ENCODE results near the gene MAL.

MAL gene

GRCh38 chr2:95056044-95056443 is 30.5 kb downstream of the MAL start:
- H3K4me3 ChIP-seq (ENCODE audit: low read length): no peak overlapping the region
- H2AFZ ChIP-seq (ENCODE audit: low read depth, low read length): no peak overlapping the region
- no peaks in the 10 kb centered on the region for H3K9me3 ChIP-seq (ENCODE audit: low read length)
- peaks cover 13% of the 10 kb centered on the region for H3K4me1 ChIP-seq (ENCODE audit: insufficient read depth, low read length)
- H3K27me3 ChIP-seq (ENCODE audit: insufficient read depth, low read length): peaks cover 11% of the 10 kb centered on the region
- no peaks in the 10 kb centered on the region for H3K36me3 ChIP-seq (ENCODE audit: insufficient read depth, low read length)

DNA sequence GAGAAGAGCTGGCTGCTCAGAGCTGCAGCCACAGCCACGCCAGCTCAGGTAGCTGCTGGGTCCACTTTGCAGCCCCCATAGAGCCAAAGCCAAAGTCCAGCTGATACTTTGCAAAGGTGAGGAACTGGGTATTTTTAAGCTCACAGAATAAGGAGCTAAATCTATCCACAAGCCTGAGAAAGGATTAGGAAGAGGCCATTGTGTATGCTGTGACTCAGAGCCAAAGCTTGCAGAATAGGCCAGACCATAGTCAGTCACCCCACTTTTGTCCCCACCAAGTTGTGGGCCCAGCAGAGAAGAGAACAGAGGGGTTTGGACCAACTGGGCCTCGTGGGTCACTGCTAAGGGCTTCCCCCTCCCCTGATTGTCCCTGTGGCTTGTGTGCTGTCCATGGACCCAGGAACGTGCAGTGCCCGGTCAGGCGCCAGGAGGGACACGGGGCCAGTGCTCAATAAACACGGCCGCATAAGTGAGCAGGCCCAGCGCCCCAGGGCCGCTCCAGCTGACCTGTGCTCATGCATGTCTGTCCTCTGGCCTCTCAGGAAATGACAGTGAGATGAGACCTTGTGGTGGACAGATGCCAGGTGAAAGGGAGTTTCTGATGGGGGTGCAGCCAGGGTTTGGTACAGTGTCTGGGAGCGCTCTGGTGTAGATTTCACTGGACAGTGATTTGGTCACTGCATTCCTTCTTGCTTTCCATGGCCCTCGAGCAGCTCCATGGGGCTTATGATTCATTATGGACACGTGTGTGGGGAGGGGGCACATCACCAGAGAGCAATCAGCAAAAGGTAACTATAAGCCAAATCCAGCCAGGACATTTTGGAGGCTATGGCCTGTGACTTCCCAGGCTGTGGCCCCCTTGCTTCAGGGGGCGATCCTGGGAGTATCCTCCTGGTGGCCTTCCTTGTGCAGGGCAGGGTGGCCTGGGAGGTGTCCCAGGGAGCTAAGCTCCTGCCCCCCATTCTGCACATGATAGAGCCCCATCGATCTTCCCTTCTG is 31.3 kb downstream of the MAL start:
- peaks cover 13% of the 10 kb centered on the region for H3K4me1 ChIP-seq (ENCODE audit: insufficient read depth, low read length)
- no peak overlapping the region for H3K4me3 ChIP-seq (ENCODE audit: low read length)
- peaks cover 15% of the 10 kb centered on the region for H3K27me3 ChIP-seq (ENCODE audit: insufficient read depth, low read length)
- H2AFZ ChIP-seq (ENCODE audit: low read depth, low read length): peak overlapping the region; percentile 82
- H3K36me3 ChIP-seq (ENCODE audit: insufficient read depth, low read length): no peaks in the 10 kb centered on the region
- H3K9me3 ChIP-seq (ENCODE audit: low read length): no peaks in the 10 kb centered on the region

GRCh38 chr2:95057535-95058370 is 32.2 kb downstream of the MAL start:
- peaks cover 17% of the 10 kb centered on the region for H3K4me1 ChIP-seq (ENCODE audit: insufficient read depth, low read length)
- H3K9me3 ChIP-seq (ENCODE audit: low read length): no peaks in the 10 kb centered on the region
- H3K36me3 ChIP-seq (ENCODE audit: insufficient read depth, low read length): no peaks in the 10 kb centered on the region
- H2AFZ ChIP-seq (ENCODE audit: low read depth, low read length): peak overlapping the region; percentile 82
- peaks cover 15% of the 10 kb centered on the region for H3K27me3 ChIP-seq (ENCODE audit: insufficient read depth, low read length)
- no peak overlapping the region for H3K4me3 ChIP-seq (ENCODE audit: low read length)

- Histone ChIP-seq H3K27me3 (ENCODE audit: insufficient read depth, low read length) (peaks cover 15% of the 10 kb centered on the region), H2AFZ (ENCODE audit: low read depth, low read length) (no peak overlapping the region), H3K36me3 (ENCODE audit: insufficient read depth, low read length) (no peaks in the 10 kb centered on the region), H3K9me3 (ENCODE audit: low read length) (no peaks in the 10 kb centered on the region), H3K4me3 (ENCODE audit: low read length) (no peak overlapping the region), H3K4me1 (ENCODE audit: insufficient read depth, low read length) (peaks cover 17% of the 10 kb centered on the region)
These were observed 33.0 kb downstream of the MAL start for GRCh38 chr2:95058466-95058988.

DNA sequence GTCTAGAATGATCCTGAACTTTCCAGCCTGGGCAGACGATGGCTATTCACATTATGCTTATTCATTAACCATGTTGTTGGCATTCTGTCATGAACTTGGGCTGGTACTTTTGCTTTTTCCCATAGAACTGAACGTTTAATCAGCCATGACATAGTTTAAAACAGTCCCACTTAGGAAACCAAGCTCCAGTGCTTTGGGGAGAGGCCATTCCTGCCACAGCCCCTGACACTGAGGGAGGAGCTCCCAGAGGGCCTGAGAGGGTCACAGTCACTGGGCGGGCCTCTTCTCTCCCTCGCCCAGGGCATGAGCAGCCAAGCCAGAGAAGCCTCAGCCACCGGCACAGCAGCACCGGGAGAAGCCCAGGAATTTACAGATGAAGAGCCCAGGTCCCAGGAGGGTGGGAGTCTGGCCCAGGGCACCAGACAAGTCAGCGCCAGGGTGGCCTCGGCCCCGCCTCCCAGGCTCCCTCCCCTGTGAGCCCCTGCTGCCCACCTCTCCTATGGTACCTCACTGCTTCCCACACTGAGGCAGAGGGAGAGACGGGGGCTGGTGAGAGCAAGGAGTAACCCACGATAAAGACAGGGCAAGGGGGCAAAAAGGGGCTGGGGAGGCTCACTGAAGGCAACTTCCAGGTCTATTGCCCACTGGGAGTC is 33.6 kb downstream of the MAL start:
- Histone ChIP-seq H2AFZ (ENCODE audit: low read depth, low read length) (no peak overlapping the region), H3K9me3 (ENCODE audit: low read length) (no peaks in the 10 kb centered on the region), H3K4me3 (ENCODE audit: low read length) (no peak overlapping the region), H3K4me1 (ENCODE audit: insufficient read depth, low read length) (peaks cover 17% of the 10 kb centered on the region), H3K36me3 (ENCODE audit: insufficient read depth, low read length) (no peaks in the 10 kb centered on the region), H3K27me3 (ENCODE audit: insufficient read depth, low read length) (peaks cover 15% of the 10 kb centered on the region)

- peaks cover 17% of the 10 kb centered on the region for H3K4me1 ChIP-seq (ENCODE audit: insufficient read depth, low read length)
- H3K9me3 ChIP-seq (ENCODE audit: low read length): no peaks in the 10 kb centered on the region
- H2AFZ ChIP-seq (ENCODE audit: low read depth, low read length): no peak overlapping the region
- no peaks in the 10 kb centered on the region for H3K36me3 ChIP-seq (ENCODE audit: insufficient read depth, low read length)
- no peak overlapping the region for H3K4me3 ChIP-seq (ENCODE audit: low read length)
- peaks cover 13% of the 10 kb centered on the region for H3K27me3 ChIP-seq (ENCODE audit: insufficient read depth, low read length)
These were observed 34.3 kb downstream of the MAL start for GRCh38 chr2:95059656-95060370.

- H3K36me3 ChIP-seq (ENCODE audit: insufficient read depth, low read length): no peaks in the 10 kb centered on the region
- H3K4me3 ChIP-seq (ENCODE audit: low read length): no peak overlapping the region
- H3K9me3 ChIP-seq (ENCODE audit: low read length): no peaks in the 10 kb centered on the region
- peaks cover 12% of the 10 kb centered on the region for H3K27me3 ChIP-seq (ENCODE audit: insufficient read depth, low read length)
- H3K4me1 ChIP-seq (ENCODE audit: insufficient read depth, low read length): peaks cover 17% of the 10 kb centered on the region
- no peak overlapping the region for H2AFZ ChIP-seq (ENCODE audit: low read depth, low read length)
These were observed 35.1 kb downstream of the MAL start for GRCh38 chr2:95060446-95061118.

DNA sequence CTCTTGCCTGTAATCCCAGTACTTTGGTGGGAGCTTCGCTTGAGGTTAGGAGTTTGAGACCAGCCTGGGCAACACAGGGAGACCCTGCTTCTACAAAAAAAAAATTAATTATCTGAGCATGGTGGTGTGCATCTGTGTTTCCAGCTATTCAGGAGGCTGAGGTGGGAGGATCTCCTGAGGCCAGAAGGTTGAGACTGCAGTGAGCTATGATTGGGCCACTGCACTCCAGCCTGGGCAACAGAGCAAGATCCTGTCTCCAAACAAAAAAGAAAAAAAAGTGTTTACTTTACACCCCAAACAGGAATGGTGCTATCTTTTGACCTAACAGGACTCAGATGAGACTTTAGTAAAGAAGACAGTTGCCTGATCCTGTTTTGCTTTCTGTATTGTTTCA is 35.6 kb downstream of the MAL start:
- Histone ChIP-seq H3K36me3 (ENCODE audit: insufficient read depth, low read length) (no peaks in the 10 kb centered on the region), H2AFZ (ENCODE audit: low read depth, low read length) (no peak overlapping the region), H3K4me3 (ENCODE audit: low read length) (no peak overlapping the region), H3K9me3 (ENCODE audit: low read length) (no peaks in the 10 kb centered on the region), H3K4me1 (ENCODE audit: insufficient read depth, low read length) (peaks cover 17% of the 10 kb centered on the region), H3K27me3 (ENCODE audit: insufficient read depth, low read length) (peaks cover 6% of the 10 kb centered on the region)

- H3K4me3 ChIP-seq (ENCODE audit: low read length): no peak overlapping the region
- peaks cover 4% of the 10 kb centered on the region for H3K27me3 ChIP-seq (ENCODE audit: insufficient read depth, low read length)
- no peak overlapping the region for H2AFZ ChIP-seq (ENCODE audit: low read depth, low read length)
- H3K9me3 ChIP-seq (ENCODE audit: low read length): no peaks in the 10 kb centered on the region
- H3K4me1 ChIP-seq (ENCODE audit: insufficient read depth, low read length): peaks cover 15% of the 10 kb centered on the region
- H3K36me3 ChIP-seq (ENCODE audit: insufficient read depth, low read length): no peaks in the 10 kb centered on the region
These were observed 36.2 kb downstream of the MAL start for GRCh38 chr2:95061601-95062183.

DNA sequence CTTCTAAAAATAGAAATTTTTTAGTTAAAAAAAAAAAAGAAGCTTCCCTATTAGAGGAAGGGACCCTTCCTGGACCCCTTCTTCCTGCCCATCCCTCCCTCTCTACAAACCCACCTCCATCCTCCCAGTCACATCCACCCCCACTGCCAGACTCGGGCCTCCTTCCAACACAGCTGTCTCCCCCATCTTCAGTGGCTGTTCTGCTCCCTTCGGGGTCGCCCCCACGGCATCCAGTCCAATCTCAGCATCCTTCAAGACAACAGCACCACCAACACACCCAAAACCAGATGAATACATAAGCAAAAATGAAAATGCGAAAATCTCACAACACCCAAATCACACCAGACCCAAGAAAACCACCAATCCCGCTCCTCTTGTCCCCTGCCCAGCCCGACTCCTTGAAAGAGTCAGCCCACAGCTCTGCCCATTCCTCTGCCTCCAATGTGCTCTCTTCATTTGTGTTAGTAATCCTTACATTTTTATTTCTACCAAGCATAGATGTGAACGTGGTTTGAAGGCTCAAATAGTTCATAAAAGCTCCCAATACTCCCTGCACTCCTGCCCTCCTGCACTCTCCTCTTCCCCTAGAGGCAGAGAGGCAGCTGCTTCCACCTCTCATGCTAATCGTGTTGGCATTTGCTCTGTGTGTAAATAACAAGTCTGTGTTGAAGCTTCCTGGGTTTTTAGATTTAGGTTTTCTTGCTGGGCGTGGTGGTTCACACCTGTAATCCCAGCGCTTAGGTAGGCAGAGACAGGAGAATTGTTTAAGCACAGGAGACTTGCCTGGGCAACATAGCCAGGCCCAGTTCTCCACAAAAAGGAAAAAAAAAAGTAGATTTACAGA is 37.0 kb downstream of the MAL start:
- H2AFZ ChIP-seq (ENCODE audit: low read depth, low read length): no peak overlapping the region

More for the DNA sequence above, 37.0 kb downstream of the MAL start:
- Histone ChIP-seq H3K27me3 (ENCODE audit: insufficient read depth, low read length) (peaks cover 4% of the 10 kb centered on the region), H3K36me3 (ENCODE audit: insufficient read depth, low read length) (no peaks in the 10 kb centered on the region), H3K4me3 (ENCODE audit: low read length) (no peak overlapping the region), H3K4me1 (ENCODE audit: insufficient read depth, low read length) (peaks cover 8% of the 10 kb centered on the region), H3K9me3 (ENCODE audit: low read length) (no peaks in the 10 kb centered on the region)

All from neuron (in vitro differentiated cells).